HG03060 (cell line): ENCODE results near the gene FAM171A1.
"Not testable (repeated sequence)": the region's sequence is repeated elsewhere in the genome, so short reads cannot be mapped to it uniquely, and the experiment has no call there.

ENCODE experiments used
- ATAC-seq: cut with Tn5 transposase; IDR thresholded peaks from one replicate; pipeline ENCODE4 v1.9.1; 2021; ENCODE audit warnings: low read depth, moderate number of reproducible peaks; ENCODE audit not compliant: unreplicated experiment

FAM171A1 gene

DNA sequence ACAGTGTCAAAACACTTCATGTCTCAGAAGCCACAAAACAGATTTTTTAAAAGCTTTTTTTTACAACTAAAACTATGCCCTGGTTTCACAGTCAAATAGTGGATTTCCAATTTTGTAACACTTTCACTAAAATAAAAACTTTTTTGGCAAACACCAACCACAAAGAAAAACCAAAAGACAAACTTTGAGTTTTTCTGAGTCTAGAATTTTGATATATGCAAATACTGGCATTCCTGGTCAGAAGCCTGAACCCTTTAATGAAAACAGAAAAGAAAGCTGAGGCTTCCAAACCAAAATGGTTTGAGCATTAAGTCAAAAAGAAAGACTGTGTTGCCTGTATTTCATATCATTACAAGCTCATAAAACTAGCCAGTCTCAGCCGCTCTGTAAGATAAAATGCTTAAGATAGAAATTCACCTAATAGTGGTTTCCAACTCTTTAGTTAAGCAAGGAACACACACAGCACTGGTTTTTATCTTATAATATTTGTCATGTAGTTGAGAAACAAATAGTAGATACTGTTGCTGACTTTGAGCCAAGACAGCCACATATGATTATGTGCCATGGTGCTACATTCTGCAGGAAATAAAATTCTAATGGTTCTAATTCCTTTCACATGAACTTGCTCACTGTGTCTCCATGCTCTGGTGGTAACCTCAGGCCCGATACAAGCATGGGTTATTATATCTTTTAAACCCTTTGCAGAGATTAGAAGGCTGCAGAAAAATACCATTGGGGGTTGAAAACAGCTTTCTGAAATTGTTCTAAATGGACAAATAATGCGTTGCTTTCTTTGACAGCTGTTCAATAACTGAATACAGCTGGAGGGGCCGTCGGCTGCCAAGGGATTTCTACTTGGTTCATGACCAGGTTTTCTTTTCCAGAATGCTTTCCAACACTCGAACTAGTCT, 49.4 kb downstream of the FAM171A1 start:
- no peak for ATAC-seq

DNA sequence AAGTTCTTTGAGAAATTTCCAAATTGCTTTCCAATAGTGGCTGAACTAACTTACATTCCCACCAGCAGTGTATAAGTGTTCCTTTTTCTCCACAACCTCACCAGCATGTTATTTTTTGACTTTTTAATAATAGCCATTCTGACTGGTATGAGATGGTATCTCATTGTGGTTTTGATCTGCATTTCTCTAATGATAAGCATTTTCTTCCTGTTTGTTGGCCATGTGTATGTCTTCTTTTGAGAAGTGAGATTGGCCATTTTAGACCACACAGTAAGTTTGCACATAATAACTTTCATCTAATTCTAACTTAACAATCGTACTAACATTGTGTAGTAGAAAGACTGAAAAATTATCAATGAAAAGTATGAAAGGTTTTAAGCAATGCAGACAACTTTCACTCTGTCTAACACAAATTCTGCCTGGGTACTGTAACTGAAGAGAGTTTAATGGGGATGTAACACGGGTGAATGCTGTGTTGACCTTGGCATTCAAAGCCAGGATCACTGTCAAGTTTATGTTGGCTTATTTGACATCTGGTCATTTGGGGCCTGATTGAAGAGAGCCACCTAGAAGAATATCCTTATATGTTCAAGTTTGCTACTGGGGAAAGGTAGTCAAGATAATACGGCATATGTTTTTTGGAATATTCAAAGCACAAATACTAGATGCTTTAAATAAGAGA, 50.4 kb downstream of the FAM171A1 start:
- no peak for ATAC-seq

DNA sequence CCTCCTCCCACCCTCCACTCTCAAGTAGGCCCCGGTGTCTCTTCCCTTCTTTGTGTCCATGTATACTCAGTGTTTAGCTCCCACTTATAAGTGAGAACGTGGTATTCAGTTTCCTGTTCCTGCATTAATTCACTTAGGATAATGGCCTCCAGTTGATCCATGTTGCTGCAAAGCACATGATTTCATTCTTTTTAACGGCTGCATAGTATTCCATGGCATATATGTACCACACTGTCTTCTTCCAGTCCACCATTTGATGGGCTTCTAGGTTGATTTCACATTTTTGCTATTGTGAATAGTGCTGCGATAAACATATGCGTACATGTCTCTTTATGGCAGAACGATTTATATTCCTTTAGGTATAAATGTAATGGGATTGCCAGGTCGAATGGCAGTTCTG, 51.0 kb downstream of the FAM171A1 start:
- ATAC-seq = no peak

DNA sequence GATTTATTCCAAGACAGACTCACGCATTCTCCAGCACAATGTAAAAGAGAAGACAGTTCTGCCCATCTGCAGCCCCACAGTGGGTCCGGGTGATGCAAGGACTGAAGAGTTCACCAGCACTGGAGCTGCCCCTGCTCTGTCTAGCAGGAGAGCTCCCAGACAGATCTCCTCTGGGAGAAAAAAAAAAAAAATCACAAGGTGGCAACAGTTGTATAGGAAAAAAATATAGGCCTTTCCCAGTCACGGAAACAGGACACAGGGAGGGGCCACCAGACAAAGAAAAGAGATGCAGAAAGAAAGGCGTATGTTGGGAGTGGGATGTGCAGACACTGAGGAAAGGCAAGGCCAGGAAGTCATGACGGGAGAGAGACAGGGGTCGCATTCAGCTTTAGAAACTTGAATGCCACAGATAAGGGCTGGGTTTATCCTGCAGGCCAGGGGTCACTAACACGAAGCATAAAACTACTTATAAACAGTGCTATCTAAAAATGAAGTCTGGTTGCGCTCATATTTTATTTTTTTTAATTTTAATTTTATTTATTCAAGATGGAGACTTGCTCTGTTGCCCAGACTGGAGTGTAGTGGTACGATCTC, 54.1 kb downstream of the FAM171A1 start:
- ATAC-seq = no peak

DNA sequence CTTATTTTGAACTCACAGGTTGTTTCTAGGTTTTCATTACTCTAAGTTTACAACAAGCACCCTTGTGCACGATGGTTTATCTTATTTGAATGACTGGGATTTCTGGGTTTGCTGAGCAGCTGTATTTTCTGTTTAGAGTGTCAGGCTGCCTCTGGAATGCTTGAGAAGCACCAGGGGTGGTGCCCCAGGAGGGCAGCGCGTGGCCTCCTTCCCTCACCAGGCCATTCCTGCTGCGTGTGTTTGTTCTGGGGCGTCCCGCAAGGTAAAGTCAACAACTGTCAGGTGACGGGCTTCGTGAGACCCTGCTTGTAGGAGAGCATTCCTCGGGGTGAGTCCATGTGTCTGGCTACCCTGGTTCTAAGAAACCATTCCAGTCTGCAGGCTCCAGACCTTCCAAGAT, 54.9 kb downstream of the FAM171A1 start:
- no peak for ATAC-seq

DNA sequence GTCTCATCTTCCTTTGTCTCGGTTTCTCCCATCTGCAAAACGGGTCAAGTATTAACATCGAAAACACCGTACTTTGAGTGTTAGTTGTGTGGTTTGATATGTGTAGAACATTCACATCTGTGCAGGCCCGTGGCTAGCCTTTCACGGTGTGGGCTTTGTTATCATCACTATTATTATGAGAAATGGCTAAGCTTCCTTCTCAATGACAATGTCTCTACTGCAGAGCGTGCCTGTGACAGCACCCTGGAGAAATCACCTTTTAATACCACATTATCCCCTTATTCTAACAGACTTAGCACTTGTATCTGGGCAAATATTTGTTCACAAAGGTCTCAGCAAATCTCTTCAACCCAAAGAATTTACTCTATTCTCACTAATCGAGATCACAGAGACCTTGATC, 55.8 kb downstream of the FAM171A1 start:
- no peak for ATAC-seq

DNA sequence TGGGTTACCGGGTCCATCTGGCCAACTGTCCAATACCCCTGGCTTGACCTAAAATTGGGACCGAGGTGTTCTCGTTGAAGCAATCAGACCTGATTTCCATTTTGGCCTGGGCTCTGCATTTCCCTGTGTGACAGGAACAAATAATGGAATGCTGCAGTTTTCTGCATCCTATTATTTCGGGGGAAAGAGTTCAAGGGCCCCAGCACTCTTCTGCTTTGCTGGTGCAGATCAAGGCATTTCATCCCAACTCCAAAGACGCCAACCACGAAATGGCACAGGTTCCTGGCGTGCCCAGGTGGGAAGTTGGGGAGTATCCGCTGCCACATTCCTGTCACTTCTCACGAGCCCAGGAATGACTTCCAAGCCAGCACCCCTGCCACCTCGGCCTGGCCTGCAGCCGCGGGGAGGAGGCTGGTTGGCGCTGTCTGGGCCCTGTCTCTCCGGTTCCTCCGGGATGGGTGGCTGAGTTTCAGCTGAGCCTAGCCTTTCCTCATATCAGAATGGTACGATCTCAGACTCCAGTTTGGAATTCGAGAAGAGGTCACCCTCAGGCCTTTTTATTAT, 56.5 kb downstream of the FAM171A1 start:
- ATAC-seq = no peak

DNA sequence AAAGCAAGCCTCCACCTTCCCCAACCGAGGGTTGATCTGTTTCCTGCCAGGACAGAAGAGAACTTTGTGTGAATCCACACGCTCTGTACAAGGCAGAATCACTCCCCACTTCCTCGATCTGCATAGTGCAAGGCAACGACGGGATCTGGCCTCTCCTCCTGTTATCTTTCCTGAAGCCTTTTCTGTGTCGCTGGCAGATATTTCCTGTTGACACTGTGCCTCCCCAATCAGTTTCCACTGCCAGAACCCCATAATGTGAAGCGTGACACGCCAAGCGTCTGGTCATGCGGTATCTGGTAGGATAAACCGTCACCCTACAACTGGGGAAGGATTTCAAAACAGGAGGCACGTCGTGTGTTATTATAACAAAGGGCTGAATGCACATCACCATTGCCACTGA, 57.2 kb downstream of the FAM171A1 start:
- no peak for ATAC-seq

DNA sequence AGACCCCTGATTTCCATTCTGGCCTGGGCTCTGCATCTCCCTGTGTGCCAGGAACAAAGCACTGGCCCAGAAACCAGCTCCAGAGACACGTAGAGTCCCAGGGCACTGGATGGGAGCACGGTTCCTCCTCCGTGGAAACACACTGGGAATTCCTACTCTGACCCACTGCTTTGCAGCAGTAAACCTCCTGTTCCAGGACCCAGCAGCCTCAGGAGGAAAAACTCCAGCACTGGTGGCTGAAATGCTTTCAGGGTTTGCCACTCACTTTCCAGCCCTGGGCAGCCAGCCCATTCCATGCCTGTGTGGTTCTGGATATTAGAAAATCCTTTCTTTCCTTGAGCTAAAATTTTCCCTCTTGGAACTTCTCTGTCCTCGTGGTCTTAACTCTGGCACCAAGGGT, 58.0 kb downstream of the FAM171A1 start:
- ATAC-seq = no peak

DNA sequence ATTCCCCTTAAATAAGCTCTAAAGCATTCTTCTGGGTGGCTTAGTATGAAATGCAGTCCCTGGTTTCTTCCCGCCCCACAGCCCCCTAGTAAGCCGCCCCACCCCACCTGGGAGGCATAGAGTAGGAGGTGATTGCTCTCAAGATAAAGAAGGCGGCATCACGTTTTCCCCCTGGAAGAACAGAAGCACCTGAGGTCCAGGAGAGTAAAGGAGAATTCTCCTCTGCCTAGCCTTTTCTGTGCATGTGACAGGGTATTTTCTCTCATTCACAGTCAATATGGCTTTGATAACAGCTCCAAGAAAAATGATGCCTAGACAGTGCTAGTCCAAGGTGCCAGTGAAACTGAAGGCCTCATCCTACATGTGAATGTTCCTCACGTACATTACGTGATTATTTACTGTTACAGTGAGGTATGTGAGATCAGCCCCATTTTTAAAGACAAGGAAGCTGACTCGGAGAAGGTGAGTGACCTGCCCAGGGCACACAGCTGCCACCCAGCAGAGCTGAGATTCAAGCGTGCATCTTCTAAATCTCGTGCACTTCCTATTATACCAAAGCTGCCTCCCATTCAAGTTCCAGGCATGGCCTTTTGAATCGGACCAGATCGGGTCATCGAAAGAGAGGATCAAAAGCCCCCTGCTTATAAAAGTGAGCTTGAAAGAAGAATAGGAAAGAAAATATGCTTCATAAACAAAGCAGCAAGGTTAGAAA, 59.4 kb downstream of the FAM171A1 start:
- ATAC-seq = no peak

DNA sequence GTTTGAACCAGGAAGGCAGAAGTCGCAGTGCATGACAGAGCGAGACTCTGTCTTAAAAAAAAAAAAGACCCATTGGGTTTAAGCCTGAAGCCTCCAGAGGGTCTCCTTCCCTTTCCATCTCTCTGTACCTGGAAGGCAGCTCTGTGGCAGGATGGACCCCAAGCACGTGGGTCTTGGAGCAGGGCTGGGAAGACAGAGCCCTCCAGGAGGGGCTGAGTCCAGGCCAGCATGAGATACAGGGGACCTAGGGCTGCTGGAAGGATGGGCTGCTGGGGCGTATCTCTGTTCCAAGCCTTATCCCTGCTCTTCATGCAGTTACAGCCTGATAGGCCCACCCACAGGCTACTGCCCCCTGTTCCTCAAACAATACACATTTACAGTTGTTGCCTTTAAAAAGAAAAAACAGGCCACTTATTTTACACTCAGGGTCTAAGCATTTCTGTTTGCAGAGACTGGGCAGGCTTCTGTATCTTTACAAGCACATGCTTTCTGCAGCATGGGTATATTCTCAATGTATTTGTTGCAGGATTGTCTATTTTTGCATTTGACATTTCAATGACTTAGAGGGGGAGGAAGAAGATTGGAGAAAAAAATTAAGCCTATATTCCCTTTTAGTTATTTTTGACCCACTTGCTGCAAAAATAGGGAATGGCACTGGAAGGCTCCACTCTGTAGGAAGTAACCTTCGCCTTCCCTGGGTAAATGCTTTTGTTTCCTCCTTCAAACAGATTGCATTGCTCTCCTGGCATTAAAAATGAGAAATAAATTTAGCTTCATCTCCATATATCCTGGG, 60.1 kb downstream of the FAM171A1 start:
- no peak for ATAC-seq

DNA sequence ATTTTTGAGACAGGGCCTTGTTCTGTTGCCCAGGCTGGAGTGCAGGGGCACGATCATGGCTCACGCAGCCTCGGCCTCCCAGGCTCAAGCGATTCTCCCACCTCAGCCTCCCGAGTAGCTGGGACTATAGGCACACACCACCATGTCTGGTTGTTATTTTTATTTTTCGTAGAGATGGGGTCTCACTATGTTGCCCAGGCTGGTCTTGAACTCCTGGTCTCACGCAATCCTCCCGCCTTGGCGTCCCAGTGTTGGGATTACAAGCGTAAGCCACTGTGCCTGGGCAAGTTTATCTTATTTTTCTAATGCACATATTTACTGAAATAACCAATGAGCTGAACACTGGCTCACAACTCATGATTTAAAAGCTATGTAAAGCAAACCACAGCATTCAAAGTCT, 61.9 kb downstream of the FAM171A1 start:
- ATAC-seq = no peak

DNA sequence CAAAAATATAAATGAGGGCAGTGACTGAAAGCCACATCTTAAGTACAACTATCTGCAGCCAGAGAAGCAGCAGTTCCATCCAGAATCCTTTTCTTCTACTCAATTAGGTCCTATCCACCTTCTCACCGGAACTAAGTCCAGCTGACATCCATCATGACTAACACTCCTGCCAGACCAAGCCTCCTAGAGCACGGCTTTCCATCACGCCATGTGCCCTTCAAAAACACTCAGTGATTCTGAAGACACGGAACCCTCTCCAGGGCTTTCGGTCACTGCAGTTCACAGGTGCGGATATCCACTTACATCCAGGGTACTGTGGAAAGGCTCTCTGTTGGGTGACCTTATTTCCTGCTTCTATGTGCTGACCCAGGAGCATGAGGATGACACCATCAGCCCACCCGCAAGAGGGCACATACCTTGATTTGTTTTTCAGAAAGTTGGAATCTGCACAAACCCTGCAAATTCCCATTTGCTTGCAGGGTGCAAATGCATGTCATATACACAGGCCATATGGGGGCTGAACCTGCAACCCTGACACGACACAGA, 64.3 kb downstream of the FAM171A1 start:
- no peak for ATAC-seq

DNA sequence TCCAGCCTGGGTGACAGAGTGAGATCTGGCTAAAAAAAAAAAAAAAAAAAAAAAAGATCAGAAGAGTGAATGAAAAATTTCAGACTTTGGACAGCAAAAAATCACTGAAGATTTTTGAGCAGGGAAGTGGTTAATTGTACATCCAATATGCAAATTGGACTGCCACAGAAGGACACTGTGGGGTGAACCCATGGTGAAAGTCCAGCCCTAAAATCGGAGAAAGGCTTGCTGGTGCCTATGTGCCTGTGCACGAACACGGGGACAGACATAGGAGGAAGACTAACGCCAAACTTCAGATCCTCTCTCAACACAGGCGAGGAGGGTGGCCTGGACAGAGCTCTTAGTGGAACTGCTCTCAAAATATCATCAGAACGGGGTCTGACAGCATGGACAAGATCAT, 65.5 kb downstream of the FAM171A1 start:
- ATAC-seq = no peak

DNA sequence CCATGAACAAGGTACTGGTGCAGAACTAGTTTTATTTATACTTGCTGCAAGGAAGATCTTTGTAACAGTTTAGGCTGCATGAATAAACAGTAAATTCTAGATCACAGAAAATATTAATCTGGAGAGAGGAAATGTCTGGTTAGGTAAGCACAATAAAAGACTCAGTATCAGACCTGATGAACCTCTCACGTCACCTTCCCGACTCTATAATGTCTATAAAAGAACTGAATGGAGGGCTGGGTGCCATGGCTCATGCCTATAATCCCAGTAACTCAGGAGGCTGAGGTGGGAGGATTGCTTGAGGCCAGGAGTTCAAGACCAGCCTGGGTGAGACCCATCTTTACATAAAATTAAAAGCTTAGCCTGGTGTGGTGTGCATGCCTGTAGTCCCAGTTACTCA, 65.9 kb downstream of the FAM171A1 start:
- no peak for ATAC-seq

DNA sequence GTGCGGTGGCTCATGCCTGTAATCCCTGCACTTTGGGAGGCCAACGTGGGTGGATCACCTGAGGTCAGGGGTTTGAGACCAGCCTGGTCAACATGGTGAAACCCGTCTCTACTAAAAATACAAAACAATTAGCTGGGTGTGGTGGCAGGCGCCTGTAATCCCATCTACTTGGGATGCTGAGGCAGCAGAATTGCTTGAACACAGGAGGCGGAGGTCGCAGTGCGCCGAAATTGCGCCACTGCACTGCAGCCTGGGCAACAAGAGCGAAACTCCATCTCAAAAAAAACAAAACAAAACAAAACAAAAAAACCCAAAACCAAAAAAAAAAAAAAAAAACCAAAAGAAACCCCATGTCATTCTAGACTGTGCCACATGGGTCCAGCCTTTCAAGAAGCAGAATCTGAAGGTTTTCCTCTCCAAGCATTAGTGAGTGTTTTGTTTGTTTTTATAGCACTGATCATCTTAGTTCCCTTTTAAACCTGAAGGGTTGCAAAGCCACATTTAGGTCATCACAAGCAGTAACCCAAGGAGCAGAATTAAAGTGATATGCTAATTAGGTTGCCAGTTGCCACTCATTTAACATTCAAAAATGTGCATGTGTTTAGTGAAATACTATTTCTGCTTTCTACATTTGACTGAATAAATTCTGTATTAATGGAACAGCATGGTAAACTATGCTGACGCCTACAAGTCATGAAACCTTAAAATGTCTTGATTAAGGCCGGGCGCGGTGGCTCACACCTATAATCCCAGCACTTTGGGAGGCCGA, 68.7 kb downstream of the FAM171A1 start:
- ATAC-seq = not testable (repeated sequence)

DNA sequence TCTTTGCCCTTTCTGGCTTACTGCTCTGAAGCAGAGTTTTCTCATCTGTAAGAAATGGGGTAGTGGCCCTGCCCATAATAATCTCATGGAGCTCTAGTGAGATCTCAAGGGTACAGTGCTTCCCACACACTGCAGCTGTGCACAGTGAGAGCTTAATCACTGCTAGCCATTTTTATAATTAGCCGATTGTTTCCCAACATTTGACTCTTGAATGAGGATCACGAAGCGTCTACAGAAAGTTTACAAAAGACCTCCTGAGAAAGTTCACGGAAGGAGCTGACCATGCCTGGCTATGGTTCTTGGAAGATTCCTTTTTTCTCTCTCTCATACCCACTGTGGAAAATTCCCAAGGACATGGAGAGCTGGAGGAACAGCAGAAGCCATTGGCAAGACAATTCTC, 70.4 kb downstream of the FAM171A1 start:
- ATAC-seq = no peak

DNA sequence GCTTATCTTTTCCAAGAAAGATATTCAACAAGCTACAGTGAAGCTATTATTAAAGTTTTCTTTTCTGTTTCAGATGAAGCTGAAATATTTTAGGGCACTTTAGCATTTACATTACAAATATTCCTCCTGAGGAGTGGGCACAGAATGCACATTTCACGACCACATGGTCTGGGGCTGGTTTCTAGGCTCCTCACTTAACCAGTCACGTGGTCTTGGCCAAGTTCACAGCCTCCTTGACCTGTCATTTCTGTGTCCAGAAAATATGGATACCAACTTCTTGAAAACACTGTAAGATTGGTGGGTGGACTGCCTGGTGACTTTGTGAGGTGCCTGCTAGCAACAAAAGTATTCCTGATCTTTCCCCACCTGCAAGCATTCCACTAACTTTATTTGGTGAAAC, 70.9 kb downstream of the FAM171A1 start:
- ATAC-seq = no peak

DNA sequence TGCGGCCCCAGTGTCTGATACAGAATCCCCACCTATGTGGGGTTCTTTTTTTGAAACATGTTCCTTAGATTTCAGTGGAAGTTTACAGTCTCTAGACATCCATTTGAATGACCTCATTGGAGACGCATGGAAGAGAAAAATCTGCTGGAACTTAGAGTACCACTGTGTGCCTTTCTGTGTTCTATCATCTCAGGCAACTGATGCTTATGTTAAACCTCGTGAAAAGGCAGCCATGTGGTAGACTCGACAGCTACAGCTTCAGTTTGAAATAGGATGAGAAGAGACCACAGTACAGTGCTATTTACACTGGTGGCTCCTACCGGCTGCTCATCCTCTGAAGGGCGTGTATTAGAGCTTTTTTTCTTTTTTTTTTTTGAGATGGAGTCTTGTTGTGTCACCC, 74.4 kb downstream of the FAM171A1 start:
- ATAC-seq = no peak
